ENCODE data around the gene SCAMP2.

DNA sequence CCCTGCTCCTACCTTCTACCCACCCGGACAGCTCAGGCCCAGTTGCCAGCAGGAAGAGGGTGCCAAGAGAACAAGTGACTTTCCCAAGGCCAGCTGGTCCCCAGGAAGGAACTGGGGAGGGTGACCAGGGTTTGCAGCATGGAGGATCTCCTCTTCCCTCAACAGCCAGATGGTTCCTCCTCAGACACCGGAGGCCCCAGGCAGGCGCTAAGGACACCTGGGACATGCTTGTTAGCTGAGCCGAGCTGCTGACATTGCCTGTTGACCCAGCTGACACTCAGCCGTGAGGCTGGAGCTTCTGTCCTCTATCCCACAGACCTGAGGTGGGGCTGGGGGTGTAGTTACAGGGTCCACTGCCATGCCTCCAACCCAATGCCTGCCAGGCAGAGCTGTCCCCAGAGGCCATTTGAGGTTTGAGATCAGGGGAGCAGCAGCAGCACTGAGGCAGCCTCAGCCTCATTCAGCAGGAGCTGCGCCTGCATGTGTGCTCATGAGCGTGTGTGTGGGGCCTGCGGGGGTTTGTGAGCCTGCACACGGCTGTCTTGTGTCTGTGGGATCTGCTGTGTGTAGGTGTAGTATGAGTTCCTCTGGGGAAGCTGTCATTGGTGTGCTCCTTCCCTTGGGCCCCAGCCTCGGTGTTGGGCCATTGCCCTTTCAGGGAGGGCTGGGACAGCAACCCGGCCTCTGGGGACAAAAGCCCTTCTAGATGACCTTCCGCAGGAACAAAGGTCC lies 39.6 kb downstream of the SCAMP2 start:
- TF ChIP-seq, protein P1, sequence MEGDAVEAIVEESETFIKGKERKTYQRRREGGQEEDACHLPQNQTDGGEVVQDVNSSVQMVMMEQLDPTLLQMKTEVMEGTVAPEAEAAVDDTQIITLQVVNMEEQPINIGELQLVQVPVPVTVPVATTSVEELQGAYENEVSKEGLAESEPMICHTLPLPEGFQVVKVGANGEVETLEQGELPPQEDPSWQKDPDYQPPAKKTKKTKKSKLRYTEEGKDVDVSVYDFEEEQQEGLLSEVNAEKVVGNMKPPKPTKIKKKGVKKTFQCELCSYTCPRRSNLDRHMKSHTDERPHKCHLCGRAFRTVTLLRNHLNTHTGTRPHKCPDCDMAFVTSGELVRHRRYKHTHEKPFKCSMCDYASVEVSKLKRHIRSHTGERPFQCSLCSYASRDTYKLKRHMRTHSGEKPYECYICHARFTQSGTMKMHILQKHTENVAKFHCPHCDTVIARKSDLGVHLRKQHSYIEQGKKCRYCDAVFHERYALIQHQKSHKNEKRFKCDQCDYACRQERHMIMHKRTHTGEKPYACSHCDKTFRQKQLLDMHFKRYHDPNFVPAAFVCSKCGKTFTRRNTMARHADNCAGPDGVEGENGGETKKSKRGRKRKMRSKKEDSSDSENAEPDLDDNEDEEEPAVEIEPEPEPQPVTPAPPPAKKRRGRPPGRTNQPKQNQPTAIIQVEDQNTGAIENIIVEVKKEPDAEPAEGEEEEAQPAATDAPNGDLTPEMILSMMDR (conservative IDR thresholded peaks at IDR 0.05; ENCODE audit: low read depth in 2 of 2), result no peak
- TF ChIP-seq EZH2phosphoT487 (IDR thresholded peaks at IDR 0.05; ENCODE audit: unreplicated experiment) (no peak), EZH2 (IDR thresholded peaks at IDR 0.05; ENCODE audit: low read depth, unreplicated experiment) (no peak), ETS1 (IDR thresholded peaks at IDR 0.05) (no peak), POLR2AphosphoS5 (IDR thresholded peaks at IDR 0.05; ENCODE audit: low read depth) (no peak), NANOG (IDR thresholded peaks at IDR 0.05; ENCODE audit: borderline replicate concordance) (no peak), CREB1 (CRISPR knock-in tag; IDR thresholded peaks at IDR 0.05; ENCODE audit: low read depth) (no peak)
- TF ChIP-seq, protein P2, sequence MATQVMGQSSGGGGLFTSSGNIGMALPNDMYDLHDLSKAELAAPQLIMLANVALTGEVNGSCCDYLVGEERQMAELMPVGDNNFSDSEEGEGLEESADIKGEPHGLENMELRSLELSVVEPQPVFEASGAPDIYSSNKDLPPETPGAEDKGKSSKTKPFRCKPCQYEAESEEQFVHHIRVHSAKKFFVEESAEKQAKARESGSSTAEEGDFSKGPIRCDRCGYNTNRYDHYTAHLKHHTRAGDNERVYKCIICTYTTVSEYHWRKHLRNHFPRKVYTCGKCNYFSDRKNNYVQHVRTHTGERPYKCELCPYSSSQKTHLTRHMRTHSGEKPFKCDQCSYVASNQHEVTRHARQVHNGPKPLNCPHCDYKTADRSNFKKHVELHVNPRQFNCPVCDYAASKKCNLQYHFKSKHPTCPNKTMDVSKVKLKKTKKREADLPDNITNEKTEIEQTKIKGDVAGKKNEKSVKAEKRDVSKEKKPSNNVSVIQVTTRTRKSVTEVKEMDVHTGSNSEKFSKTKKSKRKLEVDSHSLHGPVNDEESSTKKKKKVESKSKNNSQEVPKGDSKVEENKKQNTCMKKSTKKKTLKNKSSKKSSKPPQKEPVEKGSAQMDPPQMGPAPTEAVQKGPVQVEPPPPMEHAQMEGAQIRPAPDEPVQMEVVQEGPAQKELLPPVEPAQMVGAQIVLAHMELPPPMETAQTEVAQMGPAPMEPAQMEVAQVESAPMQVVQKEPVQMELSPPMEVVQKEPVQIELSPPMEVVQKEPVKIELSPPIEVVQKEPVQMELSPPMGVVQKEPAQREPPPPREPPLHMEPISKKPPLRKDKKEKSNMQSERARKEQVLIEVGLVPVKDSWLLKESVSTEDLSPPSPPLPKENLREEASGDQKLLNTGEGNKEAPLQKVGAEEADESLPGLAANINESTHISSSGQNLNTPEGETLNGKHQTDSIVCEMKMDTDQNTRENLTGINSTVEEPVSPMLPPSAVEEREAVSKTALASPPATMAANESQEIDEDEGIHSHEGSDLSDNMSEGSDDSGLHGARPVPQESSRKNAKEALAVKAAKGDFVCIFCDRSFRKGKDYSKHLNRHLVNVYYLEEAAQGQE (IDR thresholded peaks at IDR 0.05; ENCODE audit: unreplicated experiment), result no peak

Measured in GM23338 (cell line).